A172 (cell line): ENCODE results near the gene SS18L1. TPM values are rescaled to one million over a fixed set of nuclear protein-coding genes. Genes with fewer than 3 reads are reported as not detected.

Source experiments
- DNase-seq: peaks from one replicate; pipeline ENCODE4 v3.0.0-alpha.2; 2015; ENCODE audit warnings: low spot score
- total RNA-seq: library from RNA; depleted of rRNA; stranded (reverse); fragments of >200 nt; shearing (Covaris generic); gene quantifications from 2 replicates; pipeline ENCODE4 v1.2.3, GENCODE V29; 2014

SS18L1 gene
- total RNA-seq, 1 experiment from 2014 or later, result 8.5 TPM

DNA sequence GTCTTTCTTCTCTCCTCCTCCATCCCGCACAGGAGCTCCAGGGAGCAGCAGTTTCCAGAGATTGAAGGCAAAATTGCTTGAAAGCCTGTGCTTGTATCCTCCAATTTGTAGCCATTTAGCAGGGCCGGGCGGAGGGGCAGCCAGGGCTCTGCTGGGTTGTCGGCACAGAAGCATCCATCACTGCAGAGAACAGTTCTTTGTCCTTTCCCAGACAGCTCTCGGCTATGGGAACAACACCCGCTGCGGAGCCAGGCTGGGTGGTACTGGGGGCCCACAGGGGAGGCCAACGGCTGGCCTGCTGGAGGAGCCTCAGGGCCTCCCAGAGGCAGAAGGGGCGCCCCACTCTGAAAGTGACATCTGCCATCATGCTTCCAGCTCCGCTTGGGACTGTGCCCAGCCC is 68.7 kb downstream of the SS18L1 start:
- no peak for DNase-seq

DNA sequence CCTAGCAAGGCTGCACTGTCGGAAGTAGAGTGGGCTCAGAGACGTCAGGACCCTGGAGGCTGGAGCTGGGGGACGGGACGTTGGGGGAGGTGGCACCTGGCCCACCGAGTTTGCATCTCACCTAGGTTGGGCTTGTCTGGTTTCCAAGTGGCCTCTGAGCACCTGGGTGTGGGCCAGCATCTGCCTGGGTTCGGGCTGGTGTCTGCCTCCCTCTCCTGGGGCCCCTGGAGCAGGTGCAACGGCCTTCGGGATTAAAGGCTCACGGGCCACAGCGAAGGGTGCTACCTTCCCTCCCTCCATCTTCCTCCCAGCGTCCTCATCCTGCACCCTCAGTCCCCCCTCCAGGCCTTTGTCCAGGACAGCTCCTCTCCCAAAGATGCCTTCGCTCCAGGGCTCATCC is 70.5 kb downstream of the SS18L1 start:
- no peak for DNase-seq

DNA sequence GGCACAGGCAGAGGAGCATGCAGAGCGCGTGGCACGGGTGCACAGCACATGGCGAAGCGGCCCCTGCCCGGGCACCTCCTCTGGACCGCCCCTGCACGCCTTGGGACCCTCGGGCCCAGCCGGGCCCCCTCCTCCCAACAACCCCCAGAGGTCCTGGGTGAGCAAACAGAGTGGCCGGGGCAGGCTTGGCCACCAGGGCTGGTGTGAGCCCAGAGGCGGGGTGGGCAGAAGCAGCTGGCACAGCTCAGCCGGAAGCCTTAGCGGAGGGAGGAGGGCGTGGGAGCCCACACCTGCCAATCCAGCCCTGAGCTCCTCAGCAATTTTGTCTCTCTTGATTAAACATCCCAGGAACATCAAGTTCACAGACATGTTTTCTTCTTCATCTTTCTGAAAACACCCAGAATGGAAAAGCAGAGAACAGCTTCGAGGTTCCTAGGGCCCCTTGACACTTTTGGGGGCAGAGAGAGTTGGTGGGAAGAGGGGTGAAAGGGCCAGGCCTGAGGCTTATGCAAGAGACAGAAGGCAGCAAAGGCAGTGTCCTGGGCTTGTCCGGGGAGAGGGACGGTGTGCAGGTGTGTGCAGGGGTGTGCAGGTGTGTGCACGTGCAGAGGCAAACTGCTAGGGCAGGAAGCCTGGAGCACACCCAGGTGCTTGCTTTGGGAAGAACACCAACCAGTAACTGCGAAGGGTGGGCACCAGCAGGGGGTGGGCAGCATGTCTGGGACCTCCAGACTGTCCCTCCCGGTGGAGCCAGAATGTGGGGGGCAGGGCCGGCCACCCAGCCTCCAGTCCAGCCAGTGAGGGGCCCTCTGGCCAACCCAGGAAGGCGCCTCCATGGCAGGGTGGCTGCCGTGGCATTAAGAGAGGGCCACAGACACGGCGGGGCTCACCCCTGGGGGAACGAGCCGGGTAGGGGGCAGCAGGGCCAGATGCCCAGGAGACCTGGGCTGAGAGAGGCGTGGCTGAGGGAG is 71.7 kb downstream of the SS18L1 start:
- no peak for DNase-seq

DNA sequence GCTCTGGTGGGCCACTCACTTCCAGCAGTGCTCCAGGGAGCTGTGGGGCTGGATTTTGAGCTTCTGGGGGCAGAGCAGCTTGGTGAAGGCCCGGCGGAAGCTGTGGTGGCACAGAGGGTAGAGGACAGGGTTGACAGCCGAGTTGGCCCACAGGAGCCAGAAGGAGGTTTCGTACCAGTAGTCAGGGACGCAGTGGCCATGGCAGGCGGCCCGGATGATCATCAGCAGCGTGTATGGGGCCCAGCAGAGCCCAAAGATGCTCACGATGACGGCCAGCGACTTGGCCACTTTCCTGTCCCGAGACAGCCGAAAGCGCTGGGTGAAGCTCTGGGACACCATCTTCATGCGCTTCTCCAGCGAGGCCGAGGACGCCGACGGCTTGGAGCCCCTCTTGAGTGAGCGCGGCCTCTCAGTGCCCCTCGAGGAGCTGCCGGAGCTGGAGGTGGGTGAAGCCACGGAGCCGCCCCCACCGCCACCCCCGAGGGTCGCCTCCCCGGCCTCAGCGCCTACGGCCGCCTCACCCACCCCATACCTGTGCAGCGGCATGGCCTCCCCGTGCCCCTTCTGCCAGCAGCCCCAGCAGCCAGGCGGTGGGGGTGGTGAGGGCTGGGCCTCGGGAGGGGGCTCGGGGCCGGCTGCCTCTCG is 72.5 kb downstream of the SS18L1 start:
- no peak for DNase-seq

GRCh38 chr20:62216636-62217566 is 73.3 kb downstream of the SS18L1 start:
- DNase-seq, result no peak

GRCh38 chr20:62217913-62218773 is 74.6 kb downstream of the SS18L1 start:
- no peak for DNase-seq

DNA sequence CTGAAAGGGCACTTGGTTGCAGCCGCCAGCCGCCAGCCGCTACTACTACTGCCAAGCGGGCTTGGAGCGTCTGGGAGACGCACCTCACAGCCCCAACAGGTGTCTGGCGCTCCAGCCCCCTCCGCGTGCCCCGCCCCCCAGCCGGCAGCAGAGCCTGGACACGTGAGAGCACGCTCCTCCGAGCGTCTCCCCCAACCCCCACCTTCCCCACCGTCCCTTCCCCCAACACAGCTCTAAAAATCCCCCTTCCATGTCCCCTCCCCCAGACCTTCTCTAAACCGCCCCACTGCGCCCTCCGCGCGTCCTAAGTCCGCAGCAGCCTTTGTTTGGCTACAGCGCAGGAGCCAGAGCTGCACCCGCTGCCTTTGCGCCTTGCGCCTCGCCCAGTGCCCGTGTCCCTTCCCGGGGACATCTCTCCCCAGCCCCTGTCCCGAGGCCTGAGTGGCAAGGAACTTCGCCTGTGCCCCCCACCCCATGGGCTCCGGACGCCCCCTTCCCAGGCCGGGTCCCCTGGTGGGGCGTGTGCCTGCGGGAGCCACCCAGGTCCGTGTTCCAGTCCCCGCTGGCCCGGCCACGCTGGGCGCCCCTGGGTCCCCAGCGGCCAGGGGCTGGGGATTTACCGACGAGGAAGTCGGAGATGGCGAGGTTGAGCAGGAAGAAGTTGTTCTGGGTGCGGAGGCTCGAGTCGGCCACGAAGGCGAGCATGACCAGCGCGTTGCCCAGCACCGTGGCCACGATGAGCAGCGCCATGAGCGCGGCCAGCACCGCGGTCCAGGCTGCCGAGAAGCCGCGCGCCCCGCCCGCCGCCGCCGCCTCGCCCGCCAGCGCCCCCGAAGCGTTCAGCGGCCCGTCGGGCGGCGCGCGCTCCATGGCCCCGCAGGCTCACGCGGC is 75.8 kb downstream of the SS18L1 start:
- DNase-seq, result no peak

DNA sequence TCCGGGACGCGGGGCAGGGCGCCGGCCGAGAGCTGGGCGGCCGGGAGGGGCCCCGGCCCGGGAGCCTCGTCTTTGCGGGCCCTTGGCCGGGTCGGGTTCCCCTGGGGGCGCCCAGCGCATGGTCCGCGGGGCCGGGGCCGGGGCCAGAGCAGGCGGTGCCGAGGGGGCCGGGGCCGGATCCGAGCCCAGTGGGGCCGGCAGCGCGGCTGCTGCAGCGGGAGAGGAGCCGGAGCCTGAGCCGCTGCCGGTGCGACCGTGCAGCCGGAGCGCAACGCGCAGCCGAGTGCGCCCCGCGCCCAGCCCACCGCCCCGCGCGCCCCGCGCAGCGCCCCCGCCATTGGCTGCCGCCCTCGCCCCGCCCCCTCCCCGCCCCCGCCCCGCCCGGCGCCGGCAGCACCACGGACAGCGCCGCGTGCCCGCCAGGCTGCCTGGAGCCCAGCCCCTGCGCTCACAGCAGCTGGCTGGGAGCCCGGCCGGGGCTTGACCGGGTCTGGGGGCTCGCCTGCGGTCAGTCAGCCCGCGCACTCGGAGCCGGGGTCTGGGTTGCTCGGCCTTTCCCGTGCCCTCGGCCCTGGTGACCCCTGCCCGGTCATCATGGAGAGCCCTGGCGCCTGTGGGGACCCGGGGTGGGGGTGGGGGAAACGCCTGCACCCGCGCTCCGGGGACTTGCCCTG is 76.6 kb downstream of the SS18L1 start, which contains the start of gene HRH3:
Gene HRH3 (minus strand): TSS at position 287 of the 674 bp plus-strand sequence. CDS start 308 bp downstream, outside the sequence.
- DNase-seq, result no peak

DNA sequence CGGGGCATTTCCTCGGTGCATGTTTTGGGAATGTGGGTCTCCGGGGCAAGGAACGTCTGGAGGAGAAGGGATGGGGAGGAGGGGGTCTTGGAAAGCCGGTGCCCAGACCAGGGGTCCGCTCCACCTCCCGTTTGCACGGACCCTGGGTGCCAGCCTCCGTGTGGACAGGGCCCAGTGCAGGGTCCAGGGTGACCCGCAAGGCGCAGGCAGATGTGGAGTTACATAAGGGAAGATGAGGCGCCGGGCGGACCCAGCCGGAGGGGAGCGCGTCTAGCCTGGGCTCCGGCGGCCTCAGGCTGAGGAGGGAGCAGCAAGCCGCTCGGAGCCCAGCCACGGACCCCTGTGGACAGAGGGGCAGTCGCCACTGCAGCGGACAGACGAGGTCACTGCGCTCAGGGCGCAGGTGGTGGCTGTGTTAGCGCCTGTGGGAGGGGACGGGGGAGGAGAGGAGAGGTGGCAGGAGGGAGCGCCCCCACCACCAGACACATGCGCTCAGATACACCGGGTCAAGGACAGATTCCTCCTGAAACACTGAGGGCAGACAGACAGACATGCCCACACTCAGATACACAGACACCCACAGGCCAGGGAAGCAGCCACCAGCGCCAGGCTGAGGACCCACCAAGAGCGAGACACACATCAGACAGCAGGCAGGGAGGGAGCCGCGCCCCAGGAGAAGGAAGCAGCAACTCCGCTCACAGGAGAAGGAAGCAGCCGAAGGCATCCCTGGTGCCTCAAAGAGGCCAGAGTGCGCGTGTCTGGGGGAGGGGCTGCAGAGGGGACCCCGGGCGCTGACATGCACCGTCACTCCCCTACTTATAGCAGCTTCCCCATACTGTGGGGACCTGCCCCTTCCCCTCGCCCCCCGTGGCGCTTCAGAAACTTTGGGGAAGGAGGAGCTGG is 77.3 kb downstream of the SS18L1 start:
- no peak for DNase-seq

DNA sequence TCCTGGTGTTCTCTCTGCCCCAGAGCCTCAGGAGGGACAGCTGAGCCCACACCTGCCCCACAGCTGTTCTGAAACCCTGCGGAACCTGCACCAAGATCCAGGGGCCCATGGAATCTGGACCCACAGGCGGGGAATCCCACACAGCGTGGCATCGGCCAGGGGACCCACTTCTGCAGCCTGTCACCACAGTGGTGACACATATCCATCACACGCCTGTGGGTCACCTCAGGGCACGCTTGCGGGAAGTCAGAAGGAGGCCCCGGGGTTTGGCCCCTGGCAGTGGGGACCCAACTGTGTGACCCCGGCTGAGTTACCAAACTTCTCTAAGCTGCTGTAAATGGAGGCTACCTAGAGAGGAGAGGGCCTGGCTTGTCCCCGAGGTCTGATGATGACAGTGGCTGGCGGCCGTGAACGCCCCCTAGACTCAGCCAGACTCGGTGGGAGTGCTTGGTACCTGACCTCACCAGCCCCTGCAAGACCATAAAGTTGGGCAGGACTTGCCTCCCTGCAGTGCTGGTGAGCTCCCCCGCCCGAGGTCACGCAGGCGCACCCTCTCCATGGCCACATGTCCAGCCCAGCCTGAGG is 78.8 kb downstream of the SS18L1 start:
- no peak for DNase-seq

- no peak for DNase-seq
Measured at GRCh38 chr20:62222972-62223371, 79.4 kb downstream of the SS18L1 start.

DNA sequence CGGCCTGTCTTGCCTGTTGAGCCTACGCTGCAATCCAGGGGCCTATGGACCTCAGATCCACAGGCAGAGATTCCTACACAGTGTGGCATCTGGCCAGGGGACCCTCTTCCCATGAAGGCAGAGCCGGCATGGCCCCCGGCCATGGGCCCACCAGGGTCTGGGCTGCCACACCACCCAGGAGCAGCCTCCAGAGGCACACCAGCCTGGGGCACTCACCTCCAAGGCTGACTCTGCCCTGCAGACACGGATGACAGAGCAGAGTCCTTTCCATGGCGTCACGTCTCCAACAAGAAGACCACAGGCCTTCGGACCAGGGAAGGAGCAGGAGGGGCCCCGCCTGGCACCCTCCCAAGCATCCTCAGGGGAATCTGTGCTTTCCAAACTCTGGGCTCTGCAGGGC is 80.0 kb downstream of the SS18L1 start:
- DNase-seq, result no peak

DNA sequence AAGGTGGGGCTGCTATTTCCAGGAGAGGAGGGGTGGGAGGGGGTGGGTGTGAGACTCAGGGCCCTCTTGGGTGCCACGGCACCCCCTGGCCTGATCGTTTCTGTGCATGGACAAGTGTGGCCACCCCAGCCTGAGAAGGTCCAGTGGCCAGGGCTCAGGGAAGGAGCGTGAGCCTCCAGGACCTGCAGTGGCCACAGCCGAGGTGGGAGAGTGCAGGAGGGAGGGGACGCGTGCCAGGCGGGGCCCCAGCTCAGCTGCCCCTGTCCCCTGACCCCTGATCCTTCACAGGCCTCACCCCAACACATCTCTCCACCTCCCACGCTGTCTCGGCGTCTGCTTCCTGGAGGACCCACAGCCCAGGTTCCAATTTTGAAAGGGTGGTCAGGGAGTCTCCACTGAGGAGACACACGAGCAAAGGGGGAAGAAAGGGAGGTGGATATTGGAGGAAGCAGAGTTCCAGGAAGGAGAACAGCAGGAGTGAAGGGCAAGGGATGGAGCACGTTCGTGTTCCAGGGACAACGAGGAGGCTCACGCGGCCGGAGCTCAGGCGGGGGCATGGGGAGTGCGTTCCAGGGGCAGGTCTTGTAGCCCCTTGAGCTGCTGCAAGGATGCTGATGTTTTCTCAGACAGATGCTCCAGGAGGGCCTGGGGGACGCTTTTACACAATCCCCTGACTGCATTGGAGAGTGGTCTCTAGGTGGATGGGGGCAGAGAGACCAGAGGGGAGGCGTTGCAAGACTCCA is 80.7 kb downstream of the SS18L1 start:
- no peak for DNase-seq

DNA sequence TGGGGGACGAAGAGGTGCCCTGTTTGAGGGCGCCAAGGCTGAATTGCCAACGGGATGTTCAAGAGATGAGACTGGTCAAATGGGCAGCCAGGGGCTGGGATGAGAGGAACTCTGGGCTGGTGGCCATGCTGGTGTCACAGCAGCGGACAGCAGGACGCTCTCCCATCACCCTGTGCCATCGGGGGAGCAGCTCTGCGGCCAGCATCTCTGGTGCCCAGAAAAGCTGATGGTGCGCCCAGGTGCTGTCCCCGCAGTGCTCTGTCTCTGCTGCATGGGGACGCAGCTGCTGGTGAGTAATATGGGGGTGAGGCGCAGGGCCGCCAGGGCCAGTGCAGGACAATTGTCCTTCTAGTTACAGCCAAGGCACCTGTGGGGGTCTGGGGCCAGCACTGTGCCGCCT is 81.5 kb downstream of the SS18L1 start:
- no peak for DNase-seq

GRCh38 chr20:62225820-62226635 is 82.5 kb downstream of the SS18L1 start:
- no peak for DNase-seq
